ENCODE measurements around the gene ARFGAP1.

Gene ARFGAP1

DNA sequence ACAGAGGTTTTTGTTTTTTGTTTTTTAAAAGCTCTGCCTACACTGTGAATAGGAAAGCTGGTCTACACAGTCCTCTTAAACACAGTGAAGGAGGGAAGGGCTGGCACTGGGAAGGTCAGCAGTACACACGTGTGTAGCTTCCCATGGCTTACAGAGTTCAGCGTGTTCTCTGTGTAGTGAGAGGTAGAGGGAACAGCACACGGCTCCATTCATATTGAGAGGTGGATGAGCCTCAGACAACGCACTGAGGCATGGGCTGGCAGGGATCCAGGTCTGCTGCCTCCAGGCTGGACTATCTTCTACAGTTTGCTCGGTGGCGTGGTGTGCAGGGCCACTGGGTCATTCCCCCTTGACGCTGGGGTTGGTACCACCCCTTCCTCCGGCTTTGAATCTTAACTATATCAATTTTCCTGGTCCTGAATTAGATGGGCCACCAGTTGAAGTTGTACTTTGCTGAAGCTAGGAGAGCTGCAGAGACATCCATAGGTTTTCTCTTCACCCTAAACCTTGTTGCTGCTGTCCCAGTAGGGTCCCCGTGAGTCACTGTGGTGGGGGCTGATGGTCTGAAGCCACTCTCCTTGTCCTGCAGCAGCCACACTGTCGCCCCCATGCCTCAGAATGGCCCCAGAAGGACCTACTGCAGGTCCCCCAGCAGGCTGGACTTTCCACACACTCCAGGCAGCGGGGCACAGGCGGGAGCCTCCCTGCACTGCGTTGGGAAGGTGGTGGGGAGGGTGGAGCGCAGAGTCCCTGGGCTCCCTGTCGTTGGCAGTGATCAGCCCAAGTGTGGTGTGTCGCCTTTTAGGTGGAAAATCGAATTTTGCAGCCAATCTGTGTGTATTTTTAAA is 2.0 kb downstream of the ARFGAP1 start:
- H3K9ac ChIP-seq (ENCODE audit: insufficient read length, low read depth) = peak overlapping the region; percentile 47
- no peak for TF ChIP-seq SUZ12 (IDR thresholded peaks at IDR 0.05; ENCODE audit: extremely low read depth, insufficient read depth, insufficient read length)
- TF ChIP-seq YY1 (IDR thresholded peaks at IDR 0.05; ENCODE audit: insufficient read depth, insufficient read length) = no peak
- TF ChIP-seq ZNF274 (IDR thresholded peaks at IDR 0.05; ENCODE audit: low read depth, low read length) = no peak
- no peak for DNase-seq (ENCODE audit: low read depth, low spot score)
- H3K36me3 ChIP-seq (ENCODE audit: insufficient read depth, insufficient read length, low read length) = peaks cover 67% of the 10 kb centered on the region
- no peaks in the 10 kb centered on the region for H3K27me3 ChIP-seq (ENCODE audit: insufficient read depth, insufficient read length)
- H3K4me3 ChIP-seq (ENCODE audit: insufficient read length, low read depth) = no peak overlapping the region
- H3K9me3 ChIP-seq (ENCODE audit: insufficient read depth, low read length) = no peaks in the 10 kb centered on the region
- H3K4me1 ChIP-seq (ENCODE audit: insufficient read depth, insufficient read length) = peaks cover 13% of the 10 kb centered on the region

DNA sequence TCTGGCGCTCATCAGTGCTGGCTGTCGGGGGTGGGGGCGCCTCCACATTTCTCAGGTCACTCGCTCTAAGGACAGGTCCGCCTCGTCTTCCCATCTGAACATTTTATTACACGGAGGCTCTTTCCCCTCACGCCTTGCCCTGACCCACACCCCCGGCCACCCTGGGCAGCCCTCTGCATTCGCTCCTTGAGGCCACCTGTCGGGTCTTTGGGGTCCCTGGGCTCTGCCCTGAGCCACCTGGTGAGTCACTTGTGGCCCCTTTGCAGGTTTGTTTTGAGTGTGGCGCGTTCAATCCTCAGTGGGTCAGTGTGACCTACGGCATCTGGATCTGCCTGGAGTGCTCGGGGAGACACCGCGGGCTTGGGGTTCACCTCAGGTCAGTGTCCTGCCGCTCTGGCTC is 3.2 kb downstream of the ARFGAP1 start:
- DNase-seq (ENCODE audit: low read depth, low spot score) = no peak
- H3K27me3 ChIP-seq (ENCODE audit: insufficient read depth, insufficient read length) = no peaks in the 10 kb centered on the region
- H3K36me3 ChIP-seq (ENCODE audit: insufficient read depth, insufficient read length, low read length) = peaks cover 73% of the 10 kb centered on the region
- no peak overlapping the region for H3K4me3 ChIP-seq (ENCODE audit: insufficient read length, low read depth)
- no peaks in the 10 kb centered on the region for H3K9me3 ChIP-seq (ENCODE audit: insufficient read depth, low read length)
- peak overlapping the region; percentile 17 for H3K9ac ChIP-seq (ENCODE audit: insufficient read length, low read depth)
- H3K4me1 ChIP-seq (ENCODE audit: insufficient read depth, insufficient read length) = peaks cover 13% of the 10 kb centered on the region
- TF ChIP-seq SUZ12 (IDR thresholded peaks at IDR 0.05; ENCODE audit: extremely low read depth, insufficient read depth, insufficient read length) (no peak), YY1 (IDR thresholded peaks at IDR 0.05; ENCODE audit: insufficient read depth, insufficient read length) (no peak), ZNF274 (IDR thresholded peaks at IDR 0.05; ENCODE audit: low read depth, low read length) (no peak)

DNA sequence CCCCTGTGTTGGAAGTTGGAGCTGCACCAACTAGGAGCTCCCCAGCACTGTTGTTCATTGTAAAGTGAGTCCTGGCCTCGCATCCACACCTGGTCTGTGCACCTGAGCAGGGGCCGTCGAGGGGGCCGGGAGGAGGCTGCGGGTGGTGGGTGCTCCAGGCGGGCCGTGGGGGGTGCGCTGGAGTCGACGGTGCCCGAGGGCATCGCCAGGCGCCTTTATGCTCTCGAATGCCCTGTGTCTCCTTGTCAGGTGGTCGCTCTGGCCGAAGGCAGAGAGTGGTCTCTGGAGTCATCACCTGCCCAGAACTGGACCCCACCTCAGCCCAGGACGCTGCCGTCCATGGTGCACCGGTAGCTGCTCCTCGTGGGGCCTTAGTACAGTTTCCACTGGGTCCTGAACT is 4.3 kb downstream of the ARFGAP1 start:
- peaks cover 13% of the 10 kb centered on the region for H3K4me1 ChIP-seq (ENCODE audit: insufficient read depth, insufficient read length)
- H3K27me3 ChIP-seq (ENCODE audit: insufficient read depth, insufficient read length) = no peaks in the 10 kb centered on the region
- no peak overlapping the region for H3K4me3 ChIP-seq (ENCODE audit: insufficient read length, low read depth)
- DNase-seq (ENCODE audit: low read depth, low spot score) = no peak
- H3K9me3 ChIP-seq (ENCODE audit: insufficient read depth, low read length) = no peaks in the 10 kb centered on the region
- H3K36me3 ChIP-seq (ENCODE audit: insufficient read depth, insufficient read length, low read length) = peaks cover 81% of the 10 kb centered on the region
- peak overlapping the region; percentile 4 for H3K9ac ChIP-seq (ENCODE audit: insufficient read length, low read depth)
- TF ChIP-seq YY1 (IDR thresholded peaks at IDR 0.05; ENCODE audit: insufficient read depth, insufficient read length) (no peak), SUZ12 (IDR thresholded peaks at IDR 0.05; ENCODE audit: extremely low read depth, insufficient read depth, insufficient read length) (no peak), ZNF274 (IDR thresholded peaks at IDR 0.05; ENCODE audit: low read depth, low read length) (no peak)

DNA sequence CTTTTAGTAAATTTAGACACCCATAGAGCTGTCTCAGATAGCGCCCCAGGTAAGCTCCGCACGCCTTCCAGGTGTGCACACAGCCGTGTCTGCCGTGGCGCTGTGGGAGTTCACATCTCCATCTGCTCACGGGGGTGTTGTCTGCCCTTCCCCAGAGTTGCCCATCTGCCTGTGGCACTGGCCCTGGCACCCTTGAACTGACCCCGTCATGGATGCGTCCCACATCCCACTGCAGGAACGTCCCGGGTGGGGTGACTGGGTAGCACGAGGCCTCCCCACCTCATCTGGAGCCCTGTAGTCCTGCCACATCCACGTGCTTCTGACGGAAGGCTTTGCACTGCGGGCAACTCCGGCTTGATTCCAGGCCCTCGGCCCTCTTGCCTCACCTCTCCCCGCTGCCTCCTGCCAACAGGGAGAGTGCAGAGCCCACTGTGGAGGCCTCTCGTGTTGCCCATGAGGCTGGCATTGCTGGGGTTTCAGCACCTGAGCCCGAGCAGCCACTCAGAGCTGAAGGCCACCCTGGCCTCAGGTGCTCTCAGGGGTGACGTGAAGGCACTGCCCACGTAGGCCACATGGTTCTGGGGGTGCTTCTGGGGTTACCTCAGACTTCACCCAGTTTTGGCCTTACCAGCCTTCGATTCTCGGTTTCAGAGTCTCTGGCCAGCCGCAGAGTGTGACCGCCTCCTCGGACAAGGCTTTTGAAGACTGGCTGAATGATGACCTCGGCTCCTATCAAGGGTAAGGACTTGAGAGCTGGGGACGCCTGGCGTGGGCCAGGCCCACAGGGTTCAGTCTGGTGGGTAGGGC is 5.1 kb downstream of the ARFGAP1 start:
- Histone ChIP-seq H3K27me3 (ENCODE audit: insufficient read depth, insufficient read length) (no peaks in the 10 kb centered on the region), H3K4me1 (ENCODE audit: insufficient read depth, insufficient read length) (peaks cover 13% of the 10 kb centered on the region), H3K36me3 (ENCODE audit: insufficient read depth, insufficient read length, low read length) (peaks cover 88% of the 10 kb centered on the region), H3K4me3 (ENCODE audit: insufficient read length, low read depth) (no peak overlapping the region), H3K9ac (ENCODE audit: insufficient read length, low read depth) (no peak overlapping the region), H3K9me3 (ENCODE audit: insufficient read depth, low read length) (no peaks in the 10 kb centered on the region)
- TF ChIP-seq ZNF274 (IDR thresholded peaks at IDR 0.05; ENCODE audit: low read depth, low read length) = no peak
- TF ChIP-seq YY1 (IDR thresholded peaks at IDR 0.05; ENCODE audit: insufficient read depth, insufficient read length) = no peak
- TF ChIP-seq SUZ12 (IDR thresholded peaks at IDR 0.05; ENCODE audit: extremely low read depth, insufficient read depth, insufficient read length) = no peak
- DNase-seq (ENCODE audit: low read depth, low spot score) = no peak

DNA sequence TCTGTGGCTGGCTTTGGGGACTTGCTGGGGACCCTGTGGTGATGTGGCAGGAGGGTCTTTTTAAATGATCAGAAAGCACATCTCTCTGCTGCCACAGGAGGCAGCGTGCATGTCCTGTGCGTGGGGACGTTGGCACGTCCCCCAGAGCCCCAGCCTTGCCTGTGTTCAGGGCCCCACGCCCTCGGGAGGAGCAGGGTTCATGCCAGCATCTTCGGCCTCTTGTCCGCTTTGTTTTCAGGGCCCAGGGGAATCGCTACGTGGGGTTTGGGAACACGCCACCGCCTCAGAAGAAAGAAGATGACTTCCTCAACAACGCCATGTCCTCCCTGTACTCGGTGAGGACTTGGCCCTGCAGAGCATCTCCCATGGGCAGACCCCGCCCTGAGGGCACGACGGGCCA is 6.0 kb downstream of the ARFGAP1 start:
- no peak overlapping the region for H3K9ac ChIP-seq (ENCODE audit: insufficient read length, low read depth)
- TF ChIP-seq SUZ12 (IDR thresholded peaks at IDR 0.05; ENCODE audit: extremely low read depth, insufficient read depth, insufficient read length) (no peak), ZNF274 (IDR thresholded peaks at IDR 0.05; ENCODE audit: low read depth, low read length) (no peak), YY1 (IDR thresholded peaks at IDR 0.05; ENCODE audit: insufficient read depth, insufficient read length) (no peak)
- no peak for DNase-seq (ENCODE audit: low read depth, low spot score)
- no peaks in the 10 kb centered on the region for H3K27me3 ChIP-seq (ENCODE audit: insufficient read depth, insufficient read length)
- no peaks in the 10 kb centered on the region for H3K9me3 ChIP-seq (ENCODE audit: insufficient read depth, low read length)
- H3K4me1 ChIP-seq (ENCODE audit: insufficient read depth, insufficient read length) = peaks cover 11% of the 10 kb centered on the region
- H3K36me3 ChIP-seq (ENCODE audit: insufficient read depth, insufficient read length, low read length) = peaks cover 97% of the 10 kb centered on the region
- H3K4me3 ChIP-seq (ENCODE audit: insufficient read length, low read depth) = no peak overlapping the region

DNA sequence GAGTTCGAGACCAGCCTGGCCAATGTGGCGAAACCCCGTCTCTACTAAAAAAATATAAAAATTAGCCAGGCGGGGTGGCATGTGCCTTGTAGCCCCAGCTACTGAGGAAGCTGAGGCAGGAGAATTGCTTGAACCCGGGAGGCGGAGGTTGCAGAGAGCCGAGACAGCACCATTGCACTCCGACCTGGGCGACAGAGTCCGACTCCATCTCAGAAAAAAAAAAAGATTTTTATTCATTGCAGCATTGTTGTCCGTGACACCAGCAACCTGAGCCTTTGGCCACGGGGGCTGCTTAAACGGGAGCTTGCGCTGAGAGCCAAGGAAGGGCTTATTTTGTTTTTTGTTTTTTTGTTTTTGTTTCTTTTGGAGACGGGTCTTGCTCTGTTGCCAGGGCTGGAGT is 7.3 kb downstream of the ARFGAP1 start:
- no peaks in the 10 kb centered on the region for H3K27me3 ChIP-seq (ENCODE audit: insufficient read depth, insufficient read length)
- H3K4me1 ChIP-seq (ENCODE audit: insufficient read depth, insufficient read length) = peaks cover 9% of the 10 kb centered on the region
- H3K9ac ChIP-seq (ENCODE audit: insufficient read length, low read depth) = no peak overlapping the region
- peaks cover 99% of the 10 kb centered on the region for H3K36me3 ChIP-seq (ENCODE audit: insufficient read depth, insufficient read length, low read length)
- no peak for DNase-seq (ENCODE audit: low read depth, low spot score)
- H3K9me3 ChIP-seq (ENCODE audit: insufficient read depth, low read length) = no peaks in the 10 kb centered on the region
- no peak overlapping the region for H3K4me3 ChIP-seq (ENCODE audit: insufficient read length, low read depth)
- TF ChIP-seq YY1 (IDR thresholded peaks at IDR 0.05; ENCODE audit: insufficient read depth, insufficient read length) = no peak
- no peak for TF ChIP-seq ZNF274 (IDR thresholded peaks at IDR 0.05; ENCODE audit: low read depth, low read length)
- TF ChIP-seq SUZ12 (IDR thresholded peaks at IDR 0.05; ENCODE audit: extremely low read depth, insufficient read depth, insufficient read length) = no peak

DNA sequence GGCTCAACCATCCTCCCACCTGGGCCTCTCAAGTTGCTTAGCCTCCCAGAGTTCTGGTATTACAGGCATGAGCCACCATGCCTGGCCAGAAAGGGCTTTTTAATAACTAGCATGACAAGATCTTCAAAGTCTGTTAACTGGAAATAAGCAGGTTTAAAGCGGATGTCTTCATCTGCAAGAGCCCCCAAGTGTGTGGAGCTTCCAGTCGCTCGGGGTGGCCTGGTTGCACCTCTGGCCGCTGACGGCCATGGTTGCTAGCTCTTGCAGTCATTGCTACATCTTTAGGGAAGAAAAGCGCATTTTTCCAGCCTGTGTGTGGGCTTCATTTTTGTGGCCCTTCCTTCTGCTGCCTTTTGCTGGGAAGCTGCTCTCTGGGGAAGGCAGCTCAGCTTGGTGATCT is 7.8 kb downstream of the ARFGAP1 start:
- DNase-seq (ENCODE audit: low read depth, low spot score) = no peak
- H3K36me3 ChIP-seq (ENCODE audit: insufficient read depth, insufficient read length, low read length) = peaks cover 99% of the 10 kb centered on the region
- peaks cover 6% of the 10 kb centered on the region for H3K4me1 ChIP-seq (ENCODE audit: insufficient read depth, insufficient read length)

More for the DNA sequence above, 7.8 kb downstream of the ARFGAP1 start:
- Histone ChIP-seq H3K9ac (ENCODE audit: insufficient read length, low read depth) (no peak overlapping the region), H3K27me3 (ENCODE audit: insufficient read depth, insufficient read length) (no peaks in the 10 kb centered on the region), H3K4me3 (ENCODE audit: insufficient read length, low read depth) (no peak overlapping the region), H3K9me3 (ENCODE audit: insufficient read depth, low read length) (no peaks in the 10 kb centered on the region)
- TF ChIP-seq ZNF274 (IDR thresholded peaks at IDR 0.05; ENCODE audit: low read depth, low read length) (no peak), SUZ12 (IDR thresholded peaks at IDR 0.05; ENCODE audit: extremely low read depth, insufficient read depth, insufficient read length) (no peak), YY1 (IDR thresholded peaks at IDR 0.05; ENCODE audit: insufficient read depth, insufficient read length) (no peak)

Data from NT2/D1 (cell line).